ENCODE measurements around the gene PARL. TPM values are rescaled to one million over a fixed set of nuclear protein-coding genes. Genes with fewer than 3 reads are reported as not detected.

Gene PARL, protein sequence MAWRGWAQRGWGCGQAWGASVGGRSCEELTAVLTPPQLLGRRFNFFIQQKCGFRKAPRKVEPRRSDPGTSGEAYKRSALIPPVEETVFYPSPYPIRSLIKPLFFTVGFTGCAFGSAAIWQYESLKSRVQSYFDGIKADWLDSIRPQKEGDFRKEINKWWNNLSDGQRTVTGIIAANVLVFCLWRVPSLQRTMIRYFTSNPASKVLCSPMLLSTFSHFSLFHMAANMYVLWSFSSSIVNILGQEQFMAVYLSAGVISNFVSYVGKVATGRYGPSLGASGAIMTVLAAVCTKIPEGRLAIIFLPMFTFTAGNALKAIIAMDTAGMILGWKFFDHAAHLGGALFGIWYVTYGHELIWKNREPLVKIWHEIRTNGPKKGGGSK
- total RNA-seq (10 to 100 TPM; 30.0 to 64.0 TPM), polyA plus RNA-seq (100 to 1,000 TPM in 1 of 2 donors, 10 to 100 TPM in 1; 45.5 to 118 TPM)
- long read RNA-seq, donor 1, transcript PARL-202 (10 exons, 1,414 nt) = major isoform, 9 of 21 reads
- long read RNA-seq, donor 1, partial matches to known transcripts = 7 of 21 reads
- long read RNA-seq, donor 1, other reads (novel, unspliced or antisense) = 0 of 21 reads
- long read RNA-seq, donor 2, transcript PARL-202 (10 exons, 1,414 nt) = major isoform, 7 of 8 reads
- long read RNA-seq, donor 2, partial matches to known transcripts = 0 of 8 reads
- long read RNA-seq, donor 2, other reads (novel, unspliced or antisense) = 0 of 8 reads
- long read RNA-seq, donor 3, transcript PARL-202 (10 exons, 1,414 nt) = major isoform, 6 of 11 reads
- long read RNA-seq, donor 3, partial matches to known transcripts = 5 of 11 reads
- long read RNA-seq, donor 3, other reads (novel, unspliced or antisense) = 0 of 11 reads
- long read RNA-seq, donor 4, transcript PARL-202 (10 exons, 1,414 nt) = major isoform, 6 of 9 reads
- long read RNA-seq, donor 4, partial matches to known transcripts = 0 of 9 reads
- long read RNA-seq, donor 4, other reads (novel, unspliced or antisense) = 0 of 9 reads
- long read RNA-seq, donor 5, partial matches to known transcripts = 6 of 16 reads
- long read RNA-seq, donor 5, other reads (novel, unspliced or antisense) = 0 of 16 reads

DNA sequence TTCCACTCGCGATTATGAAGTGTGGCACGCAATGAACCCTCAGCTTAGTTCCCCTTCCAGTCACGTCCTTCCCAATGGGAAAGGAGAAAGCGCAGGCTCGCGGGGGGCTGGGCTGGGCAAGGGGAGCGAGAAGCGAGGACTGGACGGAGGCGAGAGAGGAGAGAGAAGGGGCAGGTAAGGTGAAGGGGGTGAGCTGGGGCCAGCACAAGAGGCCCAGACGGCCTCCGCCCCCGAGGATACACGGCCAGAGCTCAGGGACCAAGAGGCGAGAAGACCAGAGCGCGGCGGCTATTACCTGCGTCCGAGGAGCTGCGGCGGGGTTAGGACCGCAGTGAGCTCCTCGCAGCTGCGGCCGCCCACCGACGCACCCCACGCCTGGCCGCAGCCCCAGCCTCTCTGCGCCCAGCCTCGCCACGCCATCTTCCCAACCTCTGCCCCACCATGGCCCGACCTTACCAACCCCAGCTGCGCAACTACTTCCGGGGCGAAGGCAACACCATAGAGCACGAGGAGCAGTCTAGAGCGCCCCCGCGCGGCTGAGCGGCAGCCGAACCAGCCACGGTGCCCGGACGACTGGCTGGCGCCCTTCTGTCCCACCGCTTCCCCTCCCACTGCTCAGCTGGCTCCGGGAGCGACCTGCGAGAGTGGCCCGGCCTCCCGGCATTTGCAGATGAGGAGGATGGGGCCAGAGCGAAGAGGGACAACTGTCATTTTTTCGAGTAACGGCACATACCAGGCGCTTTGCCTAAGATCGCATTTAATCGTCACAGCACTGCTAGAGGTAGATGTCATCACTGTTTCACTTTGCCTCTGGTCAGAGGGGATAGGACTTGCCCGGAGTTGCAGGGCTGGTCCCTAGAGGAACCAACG lies at the start of gene PARL:
Gene PARL (minus strand): TSS at position 454 of the 870 bp plus-strand sequence. CDS start 34 bp downstream, at position 420.
- Histone ChIP-seq H3K9me3 (ENCODE audit: control insufficient read depth in 4 of 4, insufficient read depth in 3 of 4, low read length in 3 of 4) (no peaks in the 10 kb centered on the region), H3K36me3 (ENCODE audit: control insufficient read depth in 4 of 4, insufficient read depth in 4 of 4, low read length in 4 of 4) (peaks cover 0 to 4% (median 0%) of the 10 kb centered on the region in 4 donors), H3K9ac (ENCODE audit: insufficient read depth in 1 of 2, low read length in 2 of 2) (peak within 1 kb of the TSS; percentile 71 to 86), H3K27ac (ENCODE audit: low read depth in 1 of 2, low read length in 1 of 2) (peak within 1 kb of the TSS; percentile 75 to 76), H3K4me3 (peak within 1 kb of the TSS; percentile 86), H3K4me1 (ENCODE audit: control insufficient read depth in 5 of 5, insufficient read depth in 5 of 5, low read length in 5 of 5) (peaks cover 0 to 17% (median 3%) of the 10 kb centered on the region in 5 donors), H3K27me3 (ENCODE audit: control insufficient read depth in 3 of 3, insufficient read depth in 3 of 3, low read length in 2 of 3) (no peaks in the 10 kb centered on the region)
- peak; percentile 100 for ATAC-seq (ENCODE audit: insufficient read depth, low FRiP score)
- WGBS, 2 donors = 0% methylated on average over 60 to 63 of the region's 63 CpGs
- peak; percentile 93 to 95 (median 94) for DNase-seq
- TF ChIP-seq, protein P1, sequence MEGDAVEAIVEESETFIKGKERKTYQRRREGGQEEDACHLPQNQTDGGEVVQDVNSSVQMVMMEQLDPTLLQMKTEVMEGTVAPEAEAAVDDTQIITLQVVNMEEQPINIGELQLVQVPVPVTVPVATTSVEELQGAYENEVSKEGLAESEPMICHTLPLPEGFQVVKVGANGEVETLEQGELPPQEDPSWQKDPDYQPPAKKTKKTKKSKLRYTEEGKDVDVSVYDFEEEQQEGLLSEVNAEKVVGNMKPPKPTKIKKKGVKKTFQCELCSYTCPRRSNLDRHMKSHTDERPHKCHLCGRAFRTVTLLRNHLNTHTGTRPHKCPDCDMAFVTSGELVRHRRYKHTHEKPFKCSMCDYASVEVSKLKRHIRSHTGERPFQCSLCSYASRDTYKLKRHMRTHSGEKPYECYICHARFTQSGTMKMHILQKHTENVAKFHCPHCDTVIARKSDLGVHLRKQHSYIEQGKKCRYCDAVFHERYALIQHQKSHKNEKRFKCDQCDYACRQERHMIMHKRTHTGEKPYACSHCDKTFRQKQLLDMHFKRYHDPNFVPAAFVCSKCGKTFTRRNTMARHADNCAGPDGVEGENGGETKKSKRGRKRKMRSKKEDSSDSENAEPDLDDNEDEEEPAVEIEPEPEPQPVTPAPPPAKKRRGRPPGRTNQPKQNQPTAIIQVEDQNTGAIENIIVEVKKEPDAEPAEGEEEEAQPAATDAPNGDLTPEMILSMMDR (IDR thresholded peaks at IDR 0.05; ENCODE audit: control extremely low read depth, extremely low read depth) = peak; percentile 90

DNA sequence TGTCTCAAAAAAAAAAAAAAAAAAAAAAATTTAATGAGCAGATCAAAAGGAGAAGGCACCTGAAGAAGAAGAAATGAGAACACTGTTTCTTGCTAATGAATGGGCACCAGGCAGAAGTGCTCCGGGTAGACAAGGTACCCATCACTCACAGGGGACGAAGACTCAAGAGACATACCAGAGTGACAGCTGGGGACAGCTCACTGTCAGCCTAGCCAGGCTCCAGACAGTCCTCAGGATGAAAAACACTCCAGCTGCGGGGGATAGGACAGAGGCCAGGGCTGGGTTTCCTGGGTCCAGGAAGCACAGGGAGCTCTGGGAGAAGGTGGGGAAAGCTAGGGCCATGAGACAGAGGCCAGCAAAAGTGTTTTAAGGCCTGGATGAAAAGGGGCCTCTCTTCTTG lies 48.5 kb upstream of the PARL start:
- no peak for ATAC-seq (ENCODE audit: insufficient read depth, low FRiP score)
- WGBS, 2 donors = 90 to 98% methylated on average over 3 of the region's 3 CpGs
- DNase-seq = no peak
- no peaks in the 10 kb centered on the region for H3K9me3 ChIP-seq (ENCODE audit: control insufficient read depth in 4 of 4, insufficient read depth in 3 of 4, low read length in 3 of 4)
- H3K4me3 ChIP-seq = no peak overlapping the region
- no peak overlapping the region for H3K9ac ChIP-seq (ENCODE audit: insufficient read depth in 1 of 2, low read length in 2 of 2)
- H3K36me3 ChIP-seq (ENCODE audit: control insufficient read depth in 4 of 4, insufficient read depth in 4 of 4, low read length in 4 of 4) = peaks cover 9 to 21% (median 13%) of the 10 kb centered on the region in 4 donors
- H3K27me3 ChIP-seq (ENCODE audit: control insufficient read depth in 3 of 3, insufficient read depth in 3 of 3, low read length in 2 of 3) = no peaks in the 10 kb centered on the region
- no peak overlapping the region for H3K27ac ChIP-seq (ENCODE audit: low read depth in 1 of 2, low read length in 1 of 2)
- TF ChIP-seq, protein P1 (IDR thresholded peaks at IDR 0.05; ENCODE audit: control extremely low read depth, extremely low read depth) = no peak
- no peaks in the 10 kb centered on the region for H3K4me1 ChIP-seq (ENCODE audit: control insufficient read depth in 5 of 5, insufficient read depth in 5 of 5, low read length in 5 of 5)

DNA sequence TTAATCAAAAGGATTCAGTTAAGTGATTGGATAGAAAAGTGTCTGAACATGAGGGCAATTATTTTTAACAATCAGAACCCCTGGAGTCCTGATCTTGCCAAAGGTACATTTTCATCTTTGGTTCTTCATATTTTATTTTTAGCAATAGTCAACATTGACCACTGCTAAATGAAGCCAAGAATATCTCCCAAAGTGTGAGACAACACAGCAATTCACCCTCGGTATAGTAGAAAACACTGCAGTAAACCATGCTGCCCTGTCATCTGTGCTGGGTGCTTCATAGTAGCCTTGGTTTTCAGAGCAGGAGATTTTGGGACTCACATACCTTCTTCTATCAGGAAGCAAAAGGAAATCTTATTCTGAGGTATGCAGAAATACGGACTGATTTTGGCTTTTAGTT lies 47.2 kb upstream of the PARL start:
- ATAC-seq (ENCODE audit: insufficient read depth, low FRiP score) (no peak), DNase-seq (no peak)
- no peak overlapping the region for H3K9ac ChIP-seq (ENCODE audit: insufficient read depth in 1 of 2, low read length in 2 of 2)
- no peaks in the 10 kb centered on the region for H3K4me1 ChIP-seq (ENCODE audit: control insufficient read depth in 5 of 5, insufficient read depth in 5 of 5, low read length in 5 of 5)
- TF ChIP-seq, protein P1 (IDR thresholded peaks at IDR 0.05; ENCODE audit: control extremely low read depth, extremely low read depth) = no peak
- no peak overlapping the region for H3K27ac ChIP-seq (ENCODE audit: low read depth in 1 of 2, low read length in 1 of 2)
- no peak overlapping the region for H3K4me3 ChIP-seq
- H3K27me3 ChIP-seq (ENCODE audit: control insufficient read depth in 3 of 3, insufficient read depth in 3 of 3, low read length in 2 of 3) = no peaks in the 10 kb centered on the region
- no peaks in the 10 kb centered on the region for H3K9me3 ChIP-seq (ENCODE audit: control insufficient read depth in 4 of 4, insufficient read depth in 3 of 4, low read length in 3 of 4)
- 93 to 95% methylated on average over 2 of the region's 2 CpGs for WGBS, 2 donors
- peaks cover 5 to 15% (median 10%) of the 10 kb centered on the region in 4 donors for H3K36me3 ChIP-seq (ENCODE audit: control insufficient read depth in 4 of 4, insufficient read depth in 4 of 4, low read length in 4 of 4)
